ENCODE measurements around the gene GALNT9.
"Not testable (repeated sequence)": the region's sequence is repeated elsewhere in the genome, so short reads cannot be mapped to it uniquely, and the experiment has no call there.

GALNT9 gene

DNA sequence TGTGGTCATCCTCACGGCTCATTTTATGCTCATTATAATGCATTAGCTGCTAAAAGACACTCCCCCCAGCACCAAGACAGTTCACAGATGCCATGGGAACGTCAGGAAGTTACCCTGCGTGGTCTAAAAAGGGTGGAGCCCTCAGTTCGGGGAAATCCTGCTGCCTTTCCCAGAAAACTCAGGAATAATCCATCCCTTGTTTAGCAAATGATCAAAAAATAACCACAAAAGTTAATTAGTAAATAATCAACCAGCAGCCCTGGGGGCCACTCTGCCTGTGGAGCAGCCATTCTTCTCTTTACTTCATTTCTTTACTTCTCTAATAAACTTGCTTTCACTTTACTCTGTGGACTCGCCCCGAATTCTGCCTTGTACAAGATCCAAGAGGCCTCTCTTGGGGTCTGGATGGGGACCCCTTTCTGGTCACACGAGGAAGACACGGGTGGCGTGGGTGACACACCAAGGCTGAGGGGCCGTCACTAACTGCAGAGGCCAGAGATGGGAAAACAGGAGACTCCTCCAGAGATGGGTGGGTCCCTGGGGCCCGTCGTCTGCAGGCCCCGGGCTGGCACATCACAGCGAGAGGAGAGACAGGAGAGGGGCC is 119.7 kb downstream of the GALNT9 start:
- FAIRE-seq (no peak), DNase-seq (ENCODE audit: extremely low spot score, insufficient read length, low read depth) (no peak)

DNA sequence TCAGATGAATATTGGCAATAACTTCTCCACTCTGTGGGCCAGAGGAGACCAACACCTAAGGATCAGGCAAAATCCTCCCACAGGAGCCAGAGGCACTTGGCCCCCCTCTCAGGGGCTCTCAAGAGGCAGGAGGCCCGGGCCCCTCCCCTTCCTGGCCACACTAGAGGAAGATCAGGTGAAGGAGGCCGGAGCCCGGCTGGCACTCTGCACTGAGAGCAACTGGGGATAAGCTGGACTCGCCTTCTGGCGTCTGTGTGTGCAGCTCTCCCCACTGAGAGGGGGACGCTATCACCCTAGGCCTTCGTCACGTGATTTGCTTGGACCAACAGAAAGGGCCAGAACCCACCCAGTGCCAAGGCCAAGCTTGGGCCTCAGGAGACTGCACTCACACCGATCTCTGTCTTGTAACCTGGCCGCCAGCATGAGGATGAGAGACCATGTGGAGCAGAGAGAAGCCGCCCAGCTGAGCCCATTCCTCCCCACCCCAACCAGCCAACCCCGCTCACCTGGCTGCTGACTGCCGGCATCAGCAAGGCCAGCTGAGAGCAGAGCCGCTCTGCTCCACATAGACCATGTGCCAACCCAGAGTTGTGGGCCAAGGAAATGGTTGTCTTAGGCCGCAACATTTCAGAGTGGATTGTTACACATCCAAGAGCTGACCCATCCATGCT is 121.1 kb downstream of the GALNT9 start:
- no peak for FAIRE-seq
- DNase-seq (ENCODE audit: extremely low spot score, insufficient read length, low read depth): no peak

DNA sequence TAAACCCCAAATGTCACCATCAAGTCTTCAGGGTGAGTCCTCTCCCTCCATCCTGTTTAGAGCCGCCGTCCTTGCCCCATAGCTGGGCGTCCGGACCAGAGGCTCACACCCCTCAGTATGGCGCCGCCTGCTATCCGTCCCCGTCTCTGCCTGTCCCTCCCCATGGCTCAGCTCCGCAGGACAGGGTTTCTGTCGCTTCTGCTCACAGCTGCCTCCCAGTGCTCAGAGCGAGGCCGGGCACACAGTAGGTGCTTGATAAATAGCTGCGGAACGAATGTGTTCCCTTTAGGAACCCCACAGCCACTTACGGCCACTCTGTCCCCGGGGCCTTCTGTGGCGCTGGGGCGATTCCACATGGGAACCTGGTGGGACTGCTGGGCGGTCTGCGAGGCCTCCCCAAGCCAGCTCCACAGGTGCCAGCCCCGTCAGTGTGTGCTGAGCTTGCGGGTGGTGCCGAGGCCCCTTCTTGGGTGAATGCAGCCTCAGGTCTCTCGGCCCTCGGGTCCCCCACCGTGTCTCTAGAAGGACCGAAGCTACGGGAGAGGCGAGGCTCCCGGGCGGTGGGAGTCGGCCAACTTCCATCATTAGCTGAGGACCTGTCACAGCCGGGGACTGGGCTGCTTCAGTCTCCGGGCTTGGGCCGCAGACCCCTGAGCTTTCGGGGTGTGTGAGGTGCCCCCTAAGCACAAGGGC is 122.2 kb downstream of the GALNT9 start:
- FAIRE-seq (no peak), DNase-seq (ENCODE audit: extremely low spot score, insufficient read length, low read depth) (no peak)

DNA sequence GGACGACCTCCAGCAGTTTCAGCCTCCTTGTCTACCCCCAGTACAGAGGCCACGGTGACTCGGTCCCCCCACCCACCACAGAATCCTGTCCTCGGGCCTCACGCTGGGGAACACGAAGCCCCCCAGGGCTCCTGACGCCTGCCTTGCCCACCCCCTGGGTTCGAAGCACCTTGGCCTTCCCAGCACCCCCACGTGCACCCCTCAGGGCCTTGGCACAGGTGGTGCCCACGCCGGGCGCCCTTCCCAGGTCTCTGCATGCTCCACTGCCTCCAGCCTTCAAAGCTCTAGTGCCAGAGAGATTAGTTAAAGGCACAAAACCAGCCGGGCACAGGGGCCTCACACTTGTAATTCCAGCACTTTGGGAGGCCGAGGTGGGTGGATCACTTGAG is 123.3 kb downstream of the GALNT9 start:
- no peak for FAIRE-seq
- DNase-seq (ENCODE audit: extremely low spot score, insufficient read length, low read depth): no peak

DNA sequence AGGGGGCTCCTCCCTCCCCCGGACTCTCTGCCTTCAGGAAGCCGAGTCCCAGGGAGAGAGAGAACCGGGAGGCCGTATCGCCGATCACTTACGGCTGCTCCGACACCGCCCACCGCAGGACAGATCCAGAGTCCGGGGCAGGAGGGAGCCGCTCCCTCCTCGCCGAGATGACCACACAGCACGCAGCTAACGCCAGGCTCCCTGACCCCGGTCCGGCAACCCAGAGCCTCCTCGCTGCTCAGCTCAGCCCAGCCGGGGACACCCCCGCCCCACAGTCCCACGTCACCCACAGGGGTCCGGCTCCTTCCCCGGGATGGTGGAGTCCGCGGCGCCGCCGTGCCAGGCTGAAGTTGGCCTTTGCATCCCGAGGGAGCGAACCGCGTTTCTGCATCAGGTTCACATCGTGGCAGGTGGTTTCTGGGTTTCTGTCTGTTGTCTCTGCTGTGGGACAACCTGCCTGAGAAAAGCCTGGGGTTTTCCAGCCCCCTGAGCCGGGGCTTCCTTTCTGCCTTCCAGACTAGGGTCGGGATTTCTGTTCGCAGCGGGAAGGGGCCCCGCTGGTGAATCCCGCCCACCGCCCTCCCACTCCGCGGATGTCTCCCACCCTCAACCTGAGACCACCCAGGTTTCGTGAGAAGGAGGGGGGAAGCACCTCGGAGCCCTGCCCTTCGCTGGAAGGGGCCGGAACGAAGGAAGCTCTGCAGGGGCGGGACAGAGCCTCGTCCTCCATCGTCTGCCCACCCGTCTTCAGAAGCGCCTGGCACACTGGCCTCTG is 123.9 kb downstream of the GALNT9 start:
- no peak for FAIRE-seq
- no peak for DNase-seq (ENCODE audit: extremely low spot score, insufficient read length, low read depth)

DNA sequence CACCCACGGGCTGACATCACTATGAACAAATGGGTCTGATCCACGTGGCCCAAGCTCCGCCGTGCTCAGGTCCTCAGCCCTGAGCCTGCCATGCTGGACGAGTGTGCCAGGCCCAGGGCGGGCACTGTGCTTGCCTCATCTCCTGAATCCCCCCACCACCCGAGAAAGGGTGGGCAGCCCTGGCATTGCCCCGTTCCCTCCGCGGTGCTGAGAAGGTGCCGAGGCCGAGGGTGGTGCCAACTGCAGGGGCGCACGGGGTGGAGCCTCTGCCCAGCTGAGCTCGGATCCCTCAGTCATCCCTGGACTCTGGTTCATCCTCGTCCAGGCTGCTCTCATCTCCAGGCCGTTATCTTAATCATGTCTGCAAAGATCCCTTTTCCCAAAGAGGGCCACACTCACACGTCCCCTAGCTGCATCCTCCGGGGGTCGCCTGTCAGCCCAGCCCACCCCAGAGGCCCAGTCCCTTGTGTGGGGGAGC is 124.6 kb downstream of the GALNT9 start:
- FAIRE-seq (no peak), DNase-seq (ENCODE audit: extremely low spot score, insufficient read length, low read depth) (no peak)

DNA sequence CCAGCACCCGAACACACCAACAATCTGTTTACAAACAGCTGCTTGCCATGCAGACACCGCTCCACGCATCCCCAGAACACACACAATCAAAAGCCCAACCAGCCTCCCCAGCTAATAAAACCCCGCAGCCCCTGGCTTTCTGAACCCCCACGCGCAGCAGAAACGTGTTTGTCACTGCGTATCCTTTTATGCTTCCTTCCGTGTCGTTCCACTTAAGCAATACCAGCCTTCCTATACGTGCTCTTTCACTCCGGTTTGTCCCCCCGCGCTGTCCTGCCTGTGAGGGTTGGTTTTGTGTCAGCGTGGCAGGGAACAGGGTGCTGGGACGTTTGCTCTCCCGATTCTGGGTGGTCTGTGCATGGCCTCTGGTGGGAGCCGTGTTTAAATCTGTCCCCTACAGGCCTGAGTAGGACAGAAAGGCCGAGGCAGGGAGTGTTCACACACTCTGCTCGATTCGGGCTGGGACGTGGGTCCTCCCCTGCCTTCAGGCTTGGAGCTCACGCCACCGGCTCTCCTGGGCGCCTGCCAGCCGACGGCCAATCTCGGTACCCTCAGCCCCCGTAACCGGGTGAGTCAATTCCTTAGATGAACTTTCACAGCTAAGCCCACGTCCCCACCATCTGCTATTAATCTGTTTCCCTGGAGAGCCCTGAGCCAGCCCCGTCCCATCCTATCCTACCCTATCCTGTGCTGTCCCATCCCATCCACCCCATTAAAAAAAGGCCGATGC is 125.2 kb downstream of the GALNT9 start:
- FAIRE-seq: no peak
- DNase-seq (ENCODE audit: extremely low spot score, insufficient read length, low read depth): no peak

DNA sequence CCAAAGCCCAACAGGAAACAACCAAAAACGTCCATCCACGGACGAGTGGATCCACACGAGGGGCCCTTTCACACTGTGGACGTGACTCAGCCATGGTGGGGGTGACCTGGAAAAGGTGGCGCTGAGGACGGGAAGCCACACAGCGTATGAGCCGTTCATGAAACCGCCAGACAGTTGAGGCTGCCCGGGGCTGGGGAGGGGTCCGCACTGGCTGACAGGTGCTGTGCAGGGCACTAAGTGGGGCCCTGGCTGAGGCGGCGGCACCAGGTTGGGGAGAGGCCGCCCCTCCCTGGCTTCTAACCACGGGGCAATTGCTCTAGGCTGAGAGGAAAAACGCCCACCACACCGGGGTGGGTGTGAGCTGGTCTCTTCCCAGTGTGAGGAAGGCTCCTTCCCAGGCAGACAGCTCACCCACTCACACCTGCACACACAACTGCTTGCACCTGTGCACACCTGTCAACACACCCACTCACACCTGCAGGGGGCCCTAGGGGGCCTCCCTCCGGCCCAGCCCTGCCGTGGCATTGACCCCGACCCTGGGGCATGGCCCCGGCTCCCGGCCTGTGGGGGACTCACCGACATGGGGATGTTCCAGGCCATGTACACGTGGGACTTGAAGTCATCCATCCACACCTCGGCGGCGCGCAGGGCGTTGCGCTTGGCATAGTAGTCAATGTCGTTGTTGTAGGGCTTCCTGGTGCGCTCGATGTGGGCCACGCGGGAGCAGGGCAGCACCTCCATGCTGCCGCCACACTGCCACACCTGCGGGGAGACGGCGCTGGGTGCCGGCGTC is 126.3 kb downstream of the GALNT9 start:
- DNase-seq (ENCODE audit: extremely low spot score, insufficient read length, low read depth) (no peak), FAIRE-seq (no peak)

DNA sequence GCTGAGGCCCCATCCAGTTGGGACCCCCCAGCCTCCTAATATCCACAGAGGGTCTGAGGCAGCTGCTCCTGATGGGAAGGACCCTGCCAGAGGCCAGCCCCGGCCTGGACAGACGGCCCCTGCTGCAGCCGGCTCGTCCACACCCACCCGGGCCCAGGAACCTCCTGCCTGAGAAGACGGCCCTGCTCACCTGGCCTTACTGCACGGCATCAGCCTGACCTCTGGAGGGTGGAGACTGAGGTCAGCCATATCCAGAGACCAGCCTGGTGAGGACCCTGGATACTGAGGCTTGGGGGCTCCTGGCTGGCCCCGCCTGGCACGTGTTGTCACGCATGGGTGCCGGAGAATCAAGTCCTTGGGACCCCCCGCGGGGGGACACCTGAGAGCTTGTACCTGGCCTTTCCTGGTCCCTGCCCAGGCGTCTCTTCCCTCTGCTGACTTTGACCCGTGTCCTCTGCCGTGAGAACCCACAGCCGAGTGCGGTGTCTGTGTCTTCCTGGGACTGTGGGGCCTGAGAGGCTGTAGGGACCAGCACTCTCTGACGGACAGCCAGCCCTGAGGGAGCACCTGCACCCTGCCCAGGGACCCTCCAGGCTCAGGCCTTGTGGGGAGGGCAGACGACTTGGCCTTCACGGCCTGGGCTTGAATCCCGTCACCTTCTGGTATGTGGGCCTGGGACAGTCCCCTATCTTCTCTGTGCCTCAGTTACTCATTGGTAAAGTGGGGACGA is 127.8 kb downstream of the GALNT9 start:
- FAIRE-seq: no peak
- DNase-seq (ENCODE audit: extremely low spot score, insufficient read length, low read depth): no peak

DNA sequence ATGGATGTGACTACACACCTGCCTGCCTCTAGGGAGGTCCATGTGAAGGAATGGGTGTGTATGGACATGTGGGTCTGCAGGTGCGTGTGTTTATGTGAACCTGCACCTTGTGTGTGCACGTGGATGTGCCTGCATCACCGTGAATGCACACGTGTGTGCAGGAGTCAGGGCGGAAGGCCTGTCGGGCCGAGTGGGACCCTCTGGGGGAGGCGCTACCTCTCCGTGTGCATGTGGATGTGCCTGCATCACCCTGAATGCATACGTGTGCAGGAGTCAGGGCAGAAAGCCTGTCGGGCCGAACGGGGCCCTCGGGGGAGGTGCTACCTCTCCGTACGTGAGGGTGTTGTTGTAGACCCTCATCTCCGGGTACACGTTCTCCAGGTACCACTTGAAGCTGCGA is 128.6 kb downstream of the GALNT9 start:
- FAIRE-seq: no peak

DNA sequence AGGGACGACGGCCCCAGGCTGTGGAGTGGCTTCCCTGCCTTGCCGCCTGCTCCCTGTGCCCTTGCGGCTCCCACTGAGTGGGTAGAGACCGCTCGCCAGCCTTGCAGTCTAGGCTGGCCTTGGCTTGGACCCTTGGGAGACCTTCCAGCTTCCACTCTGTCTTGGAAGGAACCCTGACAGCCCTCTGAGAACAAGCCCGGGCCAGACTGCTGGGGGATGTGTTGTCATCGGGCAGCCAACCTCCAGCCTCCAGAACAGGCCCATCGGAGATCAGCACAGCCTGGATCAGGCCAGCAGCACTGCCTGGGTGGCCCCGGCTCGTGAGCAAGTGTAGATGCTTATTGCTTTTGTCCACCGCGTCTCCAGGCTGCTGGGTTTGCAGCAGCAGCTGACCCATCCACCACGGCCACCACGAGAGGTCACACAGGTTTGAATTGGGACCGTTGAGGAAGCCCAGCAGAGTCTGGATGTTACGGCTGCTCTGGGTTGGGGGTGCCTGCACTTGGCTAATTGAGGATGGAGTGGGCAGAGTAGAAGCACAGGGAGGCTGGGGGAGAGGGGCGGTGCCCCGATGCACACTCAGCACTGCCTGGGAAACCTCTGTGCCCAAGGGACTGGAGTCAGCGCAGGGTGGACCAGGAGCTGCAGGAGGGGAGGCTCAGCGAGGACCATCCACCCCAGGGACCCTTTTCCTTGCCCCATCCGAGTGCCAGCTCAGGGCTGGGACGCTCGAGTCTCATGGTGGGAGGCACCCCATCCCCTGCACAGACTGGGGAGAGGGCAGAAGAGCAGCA is 129.7 kb downstream of the GALNT9 start:
- FAIRE-seq (no peak), DNase-seq (ENCODE audit: extremely low spot score, insufficient read length, low read depth) (no peak)

More for the DNA sequence above, 128.6 kb downstream of the GALNT9 start:
- DNase-seq (ENCODE audit: extremely low spot score, insufficient read length, low read depth): no peak

DNA sequence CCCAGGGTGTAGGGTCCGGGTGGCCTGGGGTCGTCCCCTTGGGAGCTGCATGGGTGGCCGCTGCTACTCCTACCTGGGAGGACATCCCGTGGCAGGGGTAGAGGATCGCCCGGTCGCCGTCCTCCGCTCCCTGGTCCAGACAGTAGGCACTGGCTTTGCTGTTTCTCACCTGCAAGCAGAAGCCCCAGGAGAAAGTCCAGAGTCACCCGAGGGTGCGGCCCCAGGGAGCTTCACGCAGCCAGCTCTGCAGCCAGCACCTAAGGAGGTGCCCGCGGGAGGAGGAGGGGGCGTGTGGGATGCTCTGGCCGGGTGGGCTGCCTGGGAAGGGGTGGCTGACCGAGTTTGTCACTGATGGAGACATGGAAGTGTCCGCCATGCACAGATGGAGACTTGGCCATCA is 130.3 kb downstream of the GALNT9 start:
- FAIRE-seq: no peak
- no peak for DNase-seq (ENCODE audit: extremely low spot score, insufficient read length, low read depth)

DNA sequence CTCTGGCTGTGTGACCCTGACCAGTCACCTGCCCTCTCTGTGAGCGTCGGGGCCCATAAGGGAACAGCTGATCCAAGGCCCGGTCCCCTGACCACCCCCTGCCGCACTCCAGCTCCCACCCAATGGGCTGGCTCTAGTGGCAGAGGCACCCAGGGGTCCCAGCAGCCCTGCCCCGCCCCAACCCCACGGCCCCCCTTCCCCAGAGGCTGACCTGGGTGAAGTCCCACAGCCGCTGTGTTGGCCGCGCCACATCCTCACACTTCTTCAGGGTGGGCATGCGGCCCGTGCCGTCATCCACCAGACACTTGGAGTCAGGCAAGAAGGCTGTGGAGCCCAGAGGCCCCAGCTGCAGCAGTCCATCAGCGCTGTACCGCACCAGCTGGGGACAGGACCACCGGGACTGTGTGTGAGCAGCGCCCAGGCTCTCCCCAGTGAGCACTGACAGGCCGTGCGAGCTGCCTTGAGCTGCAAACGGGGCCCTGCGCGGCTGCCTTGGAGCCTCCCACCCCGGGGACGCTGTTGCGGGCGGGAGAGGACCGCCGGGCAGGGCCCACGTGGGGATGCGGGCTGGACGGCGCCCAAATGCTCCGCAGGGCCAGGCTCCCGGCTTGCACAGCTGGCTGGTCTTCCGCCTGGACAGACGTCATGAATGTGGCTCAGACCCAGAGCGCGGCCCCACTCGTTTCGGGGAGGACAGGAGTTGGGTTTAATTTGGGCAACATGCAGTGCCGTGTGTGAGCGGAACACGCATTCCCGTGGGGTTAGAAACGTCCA is 131.6 kb downstream of the GALNT9 start:
- DNase-seq (ENCODE audit: extremely low spot score, insufficient read length, low read depth): no peak

DNA sequence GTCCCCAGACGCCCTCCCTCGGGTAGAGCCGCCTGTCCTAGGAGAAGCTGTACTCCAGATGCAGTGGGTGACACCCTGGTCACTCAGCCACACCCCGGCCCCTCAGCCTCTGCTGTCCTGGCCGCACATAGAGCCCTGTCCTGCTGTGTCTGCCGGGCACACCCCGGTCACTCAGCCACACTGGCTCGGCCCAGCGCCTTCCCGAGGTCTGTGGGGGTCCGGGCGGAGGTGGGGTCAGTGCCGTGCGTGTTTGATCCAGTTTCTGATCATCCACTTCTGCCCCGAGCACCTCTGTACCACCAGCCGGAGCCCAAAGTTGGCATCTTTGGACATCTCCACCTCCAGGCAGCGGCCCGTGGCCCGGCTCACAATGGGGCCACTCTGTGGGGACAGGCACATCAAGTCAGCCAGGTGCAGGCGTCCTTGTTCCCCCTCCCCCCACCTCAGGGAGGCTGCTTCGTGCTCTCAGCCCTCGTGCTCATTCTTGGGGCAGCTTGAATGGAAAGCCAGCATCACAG is 132.5 kb downstream of the GALNT9 start:
- DNase-seq (ENCODE audit: extremely low spot score, insufficient read length, low read depth) (no peak), FAIRE-seq (no peak)

More for the DNA sequence above, 131.6 kb downstream of the GALNT9 start:
- FAIRE-seq: no peak

DNA sequence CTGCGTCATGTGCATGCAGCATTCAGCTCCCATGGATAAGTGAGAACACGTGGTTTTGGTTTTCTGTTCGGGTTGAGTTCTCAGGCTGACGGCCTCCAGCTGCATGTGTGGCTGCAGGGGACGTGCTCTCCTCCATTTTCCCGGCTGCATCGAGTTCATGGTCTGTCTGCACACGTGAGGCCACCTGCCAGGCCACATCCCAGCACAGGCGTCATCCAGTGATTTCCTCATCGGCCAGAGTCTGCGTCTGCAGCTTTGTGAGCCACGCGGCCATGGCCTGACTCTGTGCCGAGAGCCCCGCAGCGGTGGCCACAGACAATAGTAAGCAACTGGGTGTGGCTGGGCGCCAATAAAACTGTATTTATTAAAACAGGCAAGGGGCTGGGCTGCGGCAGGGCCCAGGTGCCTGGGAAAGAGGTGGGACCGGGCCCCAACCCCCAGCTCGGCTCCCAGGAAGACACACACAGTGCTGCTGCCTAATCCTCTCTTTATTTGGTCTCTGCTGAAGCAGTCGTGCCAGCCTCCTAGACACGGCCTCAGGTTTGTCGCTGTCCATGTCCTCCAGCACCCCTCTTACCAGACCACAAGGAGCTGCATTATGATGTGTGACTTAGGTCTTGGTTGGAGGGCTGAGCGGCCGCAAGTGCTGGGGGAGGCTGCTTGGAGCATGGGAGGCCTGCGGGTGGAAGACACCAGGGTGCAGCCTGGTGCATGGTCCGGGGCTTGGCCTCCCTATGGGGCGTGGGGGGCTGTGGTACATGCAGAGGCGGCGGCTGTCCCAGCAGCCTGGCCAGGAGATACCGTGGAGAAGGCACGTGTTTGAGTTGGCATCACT is 133.1 kb downstream of the GALNT9 start:
- no peak for FAIRE-seq
- no peak for DNase-seq (ENCODE audit: extremely low spot score, insufficient read length, low read depth)

DNA sequence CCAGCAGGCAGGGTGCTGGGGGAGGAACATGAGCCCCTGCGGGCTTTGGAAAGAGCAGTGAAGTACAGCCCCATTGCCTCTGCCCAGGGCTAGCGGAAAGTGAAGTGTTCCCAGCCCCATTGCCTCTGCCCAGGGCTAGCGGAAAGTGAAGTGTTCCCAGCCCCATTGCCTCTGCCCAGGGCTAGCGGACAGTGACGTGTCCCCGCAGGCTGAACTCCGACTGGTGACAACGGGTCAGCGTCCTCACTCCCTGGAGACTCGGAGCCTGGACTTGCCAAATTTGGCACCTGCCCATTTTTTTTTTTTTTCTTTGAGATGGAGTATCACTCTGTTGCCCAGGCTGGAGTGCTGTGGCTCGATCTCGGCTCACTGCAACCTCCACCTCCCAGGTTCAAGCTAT is 134.1 kb downstream of the GALNT9 start:
- not testable (repeated sequence) for DNase-seq (ENCODE audit: extremely low spot score, insufficient read length, low read depth); FAIRE-seq
